T-cell (primary cell): ENCODE results near the gene TUBB1. TPM values are rescaled to one million over a fixed set of nuclear protein-coding genes. Genes with fewer than 3 reads are reported as not detected.
"Not testable (repeated sequence)": the region's sequence is repeated elsewhere in the genome, so short reads cannot be mapped to it uniquely, and the experiment has no call there.

Experiments
- ATAC-seq, 4 experiments: fragments of 200-7000 bp in 3 of 4; fragments of 150-1000 bp in 1 of 4; cut with Tn5 transposase; replicated peaks in 1 of 4; 1 replicate in 3 of 4; 2 replicates in 1 of 4; pipeline ENCODE4 v1.10.0; 2021; ENCODE audit warnings: moderate library complexity in 3 of 4, mild to moderate bottlenecking in 2 of 4, moderate number of reproducible peaks in 1 of 4
- CTCF ChIA-PET, 2 donors: fragments of 300-600 bp; sonication (Branson Sonifier 250); formaldehyde crosslinking; loops; one replicate each; lab custom pipeline; 2022; ENCODE audit warnings: antibody characterized with exemption in 2 of 2; lab: Charles Lee
- POLR2A ChIA-PET, 2 donors: fragments of 300-600 bp; sonication (Branson Sonifier 250); formaldehyde crosslinking; loops; one replicate each; lab custom pipeline; 2022; ENCODE audit warnings: antibody characterized with exemption in 2 of 2; lab: Charles Lee
- DNase-seq, 35 experiments: peaks; one replicate each; pipeline versions ENCODE4 v3.0.0 to v3.0.0-alpha.2; 2013 to 2023
- H3K27ac ChIP-seq: one replicate; pipeline ENCODE4 v1.5.1; 2013; ENCODE audit warnings: low read length
- H3K27me3 ChIP-seq, 2 experiments: replicated peaks in 1 of 2; 1 replicate in 1 of 2; 2 replicates in 1 of 2; pipeline versions ENCODE4 v1.6.1 to v1.7.0; 2013; ENCODE audit warnings: low read length in 1 of 2, mixed read lengths in 1 of 2; ENCODE audit not compliant: control insufficient read depth in 2 of 2, insufficient read depth in 2 of 2; ENCODE audit errors: extremely low read depth in 1 of 2
- H3K36me3 ChIP-seq, 2 donors: 1 replicate in 1 of 2; 2 replicates in 1 of 2; pipeline versions ENCODE4 v1.6.1 to v1.7.0; 2013; ENCODE audit warnings: low read length in 1 of 2; ENCODE audit not compliant: control insufficient read depth in 2 of 2, insufficient read depth in 1 of 2; ENCODE audit errors: extremely low read depth in 1 of 2
- H3K4me1 ChIP-seq, 2 experiments: 1 replicate in 1 of 2; 2 replicates in 1 of 2; pipeline versions ENCODE4 v1.6.1 to v1.7.0; 2013; ENCODE audit warnings: low read length in 2 of 2, mixed read lengths in 1 of 2; ENCODE audit not compliant: insufficient read depth in 2 of 2, control insufficient read depth in 1 of 2; ENCODE audit errors: extremely low read depth in 1 of 2
- H3K4me3 ChIP-seq, 2 donors: 1 replicate in 1 of 2; 2 replicates in 1 of 2; pipeline versions ENCODE4 v1.5.1 to v1.7.0; 2013; ENCODE audit warnings: mild to moderate bottlenecking in 2 of 2, low read length in 1 of 2, moderate library complexity in 1 of 2; ENCODE audit not compliant: control insufficient read depth in 1 of 2; ENCODE audit errors: extremely low read depth in 1 of 2
- H3K9me3 ChIP-seq: 2 replicates; pipeline ENCODE4 v1.7.0; 2013
- H3K27ac Mint-ChIP-seq, 2 donors: one replicate each; pipeline ENCODE4 v1.8.0; 2020 to 2021; ENCODE audit warnings: mild to moderate bottlenecking in 2 of 2, mixed read lengths in 2 of 2
- H3K27me3 Mint-ChIP-seq, 2 donors: one replicate each; pipeline ENCODE4 v1.8.0; 2021 to 2022; ENCODE audit warnings: mixed read lengths in 2 of 2
- H3K36me3 Mint-ChIP-seq: one replicate; pipeline ENCODE4 v1.8.0; 2021; ENCODE audit warnings: mixed read lengths
- H3K4me1 Mint-ChIP-seq, 3 donors: one replicate each; pipeline ENCODE4 v1.8.0; 2020 to 2022; ENCODE audit warnings: mixed read lengths in 3 of 3, mild to moderate bottlenecking in 1 of 3
- H3K4me3 Mint-ChIP-seq, 3 donors: one replicate each; pipeline ENCODE4 v1.8.0; 2020 to 2022; ENCODE audit warnings: mild to moderate bottlenecking in 3 of 3, mixed read lengths in 3 of 3, moderate library complexity in 3 of 3
- H3K9me3 Mint-ChIP-seq, 3 donors: one replicate each; pipeline ENCODE4 v1.8.0; 2020 to 2022; ENCODE audit warnings: mixed read lengths in 3 of 3
- WGBS: methylation state at CpG from one replicate; pipeline ENCODE4 v1.1.5; 2013; ENCODE audit warnings: missing lambda C conversion rate; ENCODE audit not compliant: insufficient coverage; 5-methylcytosine and 5-hydroxymethylcytosine counted together
- total RNA-seq, 35 experiments: library from RNA in 6 of 35; stranded (reverse) in 6 of 35; fragments of 120-200 nt in 1 of 35; gene quantifications; one replicate each; pipeline versions ENCODE4 v1.2.1 to v1.2.4 and lab custom pipeline; 2013 to 2026

TUBB1 gene
- total RNA-seq, 5 donors from 2014 or later (not counting 1 experiment from before 2014, with no cell fraction given), result 0.56 to 5.0 TPM; not detected in 3

GRCh38 chr20:58982406-58983114 is 36.7 kb upstream of the TUBB1 start:
- Histone ChIP-seq H3K9me3 (no peaks in the 10 kb centered on the region), H3K27me3 (no peaks in the 10 kb centered on the region), H3K27ac (peak overlapping the region; percentile 51), H3K4me1 (peaks cover 10 to 42% of the 10 kb centered on the region in 2 experiments), H3K36me3 (peaks cover 0 to 25% of the 10 kb centered on the region in 2 donors), H3K4me3 (peak overlapping the region; percentile 89 to 90)
- DNase-seq, result peak in 5 of 35 experiments; percentile 15 to 68 (median 16)
- H3K4me3 Mint-ChIP-seq, result peak overlapping the region; percentile 52 to 91 (median 88)
- peak overlapping the region; percentile 65 to 91 for H3K27ac Mint-ChIP-seq
- WGBS, result 70% methylated on average over 6 of the region's 12 CpGs
- peaks cover 17% of the 10 kb centered on the region for H3K36me3 Mint-ChIP-seq
- POLR2A ChIA-PET, result interaction anchor here (0.6 kb wide), 3 partner anchors 94 to 599 kb away, joined by 3 to 5 read pairs (median 4); no protein-coding TSS in a partner anchor
- no peaks in the 10 kb centered on the region for H3K9me3 Mint-ChIP-seq
- H3K27me3 Mint-ChIP-seq, result no peaks in the 10 kb centered on the region
- CTCF ChIA-PET, result interaction anchor here (0.6 to 0.7 kb wide), 4 partner anchors 42 to 499 kb away, joined by 3 to 9 read pairs (median 4); no protein-coding TSS in a partner anchor
- H3K4me1 Mint-ChIP-seq, result peaks cover 38 to 47% (median 45%) of the 10 kb centered on the region in 3 donors
- no peak for ATAC-seq

- Histone ChIP-seq H3K4me1 (peaks cover 10 to 42% of the 10 kb centered on the region in 2 experiments), H3K36me3 (peaks cover 0 to 30% of the 10 kb centered on the region in 2 donors)
- not testable (repeated sequence) for H3K27me3 Mint-ChIP-seq, ATAC-seq, H3K9me3 ChIP-seq, H3K27me3 ChIP-seq, H3K9me3 Mint-ChIP-seq, DNase-seq, H3K27ac ChIP-seq, H3K4me3 ChIP-seq
- CTCF ChIA-PET, result interaction anchor here in 1 of 2 donors (0.6 kb wide), 1 partner anchor 500 kb away, joined by 3 read pairs; no protein-coding TSS in a partner anchor
- Mint-ChIP-seq H3K4me1 (peaks cover 38 to 47% (median 45%) of the 10 kb centered on the region in 3 donors), H3K4me3 (peak overlapping the region in 2 of 3 donors; percentile 21 to 52), H3K36me3 (peaks cover 22% of the 10 kb centered on the region), H3K27ac (peak overlapping the region in 1 of 2 donors; percentile 65)
- WGBS, result 87% methylated on average over 9 of the region's 12 CpGs
- POLR2A ChIA-PET, result interaction anchor here (0.6 kb wide), 3 partner anchors 94 to 600 kb away, joined by 3 to 5 read pairs (median 4); no protein-coding TSS in a partner anchor
Observed at GRCh38 chr20:58983115-58983468, 36.1 kb upstream of the TUBB1 start.

- peak overlapping the region; percentile 5 to 75 for H3K27ac Mint-ChIP-seq
- Histone ChIP-seq H3K9me3 (no peaks in the 10 kb centered on the region), H3K4me1 (peaks cover 10 to 42% of the 10 kb centered on the region in 2 experiments), H3K27ac (no peak overlapping the region), H3K27me3 (no peaks in the 10 kb centered on the region), H3K36me3 (peaks cover 0 to 46% of the 10 kb centered on the region in 2 donors), H3K4me3 (no peak overlapping the region)
- POLR2A ChIA-PET, result no interaction called here
- DNase-seq, result no peak
- CTCF ChIA-PET, result interaction anchor here in 1 of 2 donors (0.6 kb wide), 1 partner anchor 9 kb away, joined by 3 read pairs; no protein-coding TSS in a partner anchor
- peaks cover 38 to 47% (median 45%) of the 10 kb centered on the region in 3 donors for H3K4me1 Mint-ChIP-seq
- no peaks in the 10 kb centered on the region for H3K9me3 Mint-ChIP-seq
- H3K27me3 Mint-ChIP-seq, result no peaks in the 10 kb centered on the region
- WGBS, result 95% methylated on average over 5 of the region's 6 CpGs
- no peak overlapping the region for H3K4me3 Mint-ChIP-seq
- peaks cover 34% of the 10 kb centered on the region for H3K36me3 Mint-ChIP-seq
- no peak for ATAC-seq
Observed at GRCh38 chr20:58984691-58985090, 34.5 kb upstream of the TUBB1 start.

DNA sequence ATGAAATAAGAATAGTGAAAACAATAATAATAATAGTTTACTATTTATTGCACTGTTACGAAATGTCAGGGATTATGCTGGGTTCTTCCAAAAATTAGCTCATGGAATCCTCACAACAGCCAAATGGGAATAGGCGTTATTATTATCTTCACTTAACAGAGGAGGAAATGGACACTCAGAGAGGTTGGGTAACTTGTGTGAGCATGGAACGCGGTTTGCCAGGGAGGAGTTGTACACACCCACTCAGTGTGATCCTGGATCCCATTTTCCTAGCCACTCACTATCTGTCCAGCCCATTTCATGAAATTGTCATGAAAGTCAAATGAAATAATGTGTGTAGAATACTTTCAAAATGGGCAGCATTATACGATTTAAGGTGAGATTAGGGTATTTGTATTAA is 33.6 kb upstream of the TUBB1 start:
- no peak overlapping the region for H3K27ac ChIP-seq
- no CpG with 5 or more reads among the region's 5 CpGs for WGBS
- peak overlapping the region in 1 of 2 donors; percentile 4 for H3K27ac Mint-ChIP-seq
- ChIA-PET POLR2A (no interaction called here), CTCF (no interaction called here)
- peaks cover 0 to 54% of the 10 kb centered on the region in 2 donors for H3K36me3 ChIP-seq
- H3K4me3 Mint-ChIP-seq, result no peak overlapping the region
- H3K4me1 Mint-ChIP-seq, result peaks cover 38 to 45% (median 44%) of the 10 kb centered on the region in 3 donors
- H3K4me1 ChIP-seq, result peaks cover 10 to 37% of the 10 kb centered on the region in 2 experiments
- no peaks in the 10 kb centered on the region for H3K27me3 ChIP-seq
- no peak overlapping the region for H3K4me3 ChIP-seq
- H3K9me3 ChIP-seq, result no peaks in the 10 kb centered on the region
- H3K9me3 Mint-ChIP-seq, result no peaks in the 10 kb centered on the region
- no peaks in the 10 kb centered on the region for H3K27me3 Mint-ChIP-seq
- ATAC-seq (no peak), DNase-seq (no peak)
- H3K36me3 Mint-ChIP-seq, result peaks cover 39% of the 10 kb centered on the region

GRCh38 chr20:58986286-58986967 is 32.8 kb upstream of the TUBB1 start:
- POLR2A ChIA-PET, result no interaction called here
- peaks cover 5 to 61% of the 10 kb centered on the region in 2 donors for H3K36me3 ChIP-seq
- peaks cover 47% of the 10 kb centered on the region for H3K36me3 Mint-ChIP-seq
- peaks cover 38 to 44% (median 44%) of the 10 kb centered on the region in 3 donors for H3K4me1 Mint-ChIP-seq
- H3K27ac ChIP-seq, result no peak overlapping the region
- H3K4me3 Mint-ChIP-seq, result no peak overlapping the region
- CTCF ChIA-PET, result no interaction called here
- no peak overlapping the region for H3K4me3 ChIP-seq
- H3K27me3 ChIP-seq, result no peaks in the 10 kb centered on the region
- 100% methylated on average over 2 of the region's 9 CpGs for WGBS
- no peaks in the 10 kb centered on the region for H3K27me3 Mint-ChIP-seq
- peak overlapping the region in 1 of 2 donors; percentile 53 for H3K27ac Mint-ChIP-seq
- DNase-seq (no peak), ATAC-seq (no peak)
- H3K4me1 ChIP-seq, result peaks cover 10 to 35% of the 10 kb centered on the region in 2 experiments
- H3K9me3 Mint-ChIP-seq, result no peaks in the 10 kb centered on the region
- H3K9me3 ChIP-seq, result no peaks in the 10 kb centered on the region

DNA sequence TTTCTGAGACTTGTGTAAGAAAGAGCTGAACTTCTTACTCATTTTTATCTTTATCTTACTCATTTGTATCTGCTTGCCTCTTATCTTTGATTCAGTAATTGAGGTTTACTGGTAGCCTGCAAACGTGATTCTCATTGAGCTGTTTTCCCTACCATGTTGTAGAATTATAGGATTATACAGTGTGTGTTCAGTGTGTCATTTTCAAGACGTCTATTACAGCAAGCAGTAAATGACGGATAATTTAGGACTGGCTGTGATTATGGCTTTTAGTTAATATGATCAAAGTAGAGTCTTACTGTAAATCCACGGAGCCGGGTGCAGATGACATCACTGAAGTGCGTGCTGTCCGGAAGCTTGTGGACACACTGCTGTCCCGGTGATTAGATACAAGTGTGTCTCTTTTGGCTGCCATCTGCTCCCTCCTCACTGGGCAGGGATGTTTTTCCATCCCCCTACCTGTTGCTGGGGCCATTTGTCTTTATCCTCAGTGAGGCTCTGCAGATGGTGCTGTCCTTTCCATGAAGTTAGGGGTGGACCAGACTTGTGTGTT is 32.2 kb upstream of the TUBB1 start:
- Mint-ChIP-seq H3K27ac (peak overlapping the region; percentile 9 to 53), H3K36me3 (peaks cover 51% of the 10 kb centered on the region), H3K4me3 (no peak overlapping the region), H3K9me3 (no peaks in the 10 kb centered on the region), H3K4me1 (peaks cover 33 to 42% (median 41%) of the 10 kb centered on the region in 3 donors), H3K27me3 (no peaks in the 10 kb centered on the region)
- Histone ChIP-seq H3K4me1 (peaks cover 10 to 30% of the 10 kb centered on the region in 2 experiments), H3K4me3 (no peak overlapping the region), H3K9me3 (no peaks in the 10 kb centered on the region), H3K27me3 (no peaks in the 10 kb centered on the region), H3K36me3 (peaks cover 8 to 68% of the 10 kb centered on the region in 2 donors), H3K27ac (no peak overlapping the region)
- 90% methylated on average over 7 of the region's 8 CpGs for WGBS
- POLR2A ChIA-PET, result no interaction called here
- no peak for DNase-seq
- ATAC-seq, result no peak
- CTCF ChIA-PET, result no interaction called here
